ENCODE results near the gene BRS3.

DNA sequence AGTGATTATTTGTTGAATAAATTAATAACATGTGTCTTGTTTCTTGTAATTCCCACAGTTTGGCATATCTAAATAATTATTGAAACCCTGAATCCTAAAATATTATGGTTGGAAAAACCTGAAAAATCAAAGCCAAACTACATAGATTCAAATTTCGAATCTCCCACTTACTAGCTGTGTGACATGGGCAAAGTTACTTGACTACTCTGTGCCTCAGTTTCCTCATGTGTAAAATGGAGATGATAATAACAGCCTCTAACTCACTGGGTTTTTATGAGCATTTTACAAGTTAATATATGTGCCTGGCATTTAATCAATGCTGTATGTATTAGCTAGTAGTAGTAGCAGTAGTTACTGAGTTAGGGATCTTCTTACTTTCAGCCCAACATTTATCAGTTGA is 34.6 kb upstream of the BRS3 start:
- TF ChIP-seq, protein P1, sequence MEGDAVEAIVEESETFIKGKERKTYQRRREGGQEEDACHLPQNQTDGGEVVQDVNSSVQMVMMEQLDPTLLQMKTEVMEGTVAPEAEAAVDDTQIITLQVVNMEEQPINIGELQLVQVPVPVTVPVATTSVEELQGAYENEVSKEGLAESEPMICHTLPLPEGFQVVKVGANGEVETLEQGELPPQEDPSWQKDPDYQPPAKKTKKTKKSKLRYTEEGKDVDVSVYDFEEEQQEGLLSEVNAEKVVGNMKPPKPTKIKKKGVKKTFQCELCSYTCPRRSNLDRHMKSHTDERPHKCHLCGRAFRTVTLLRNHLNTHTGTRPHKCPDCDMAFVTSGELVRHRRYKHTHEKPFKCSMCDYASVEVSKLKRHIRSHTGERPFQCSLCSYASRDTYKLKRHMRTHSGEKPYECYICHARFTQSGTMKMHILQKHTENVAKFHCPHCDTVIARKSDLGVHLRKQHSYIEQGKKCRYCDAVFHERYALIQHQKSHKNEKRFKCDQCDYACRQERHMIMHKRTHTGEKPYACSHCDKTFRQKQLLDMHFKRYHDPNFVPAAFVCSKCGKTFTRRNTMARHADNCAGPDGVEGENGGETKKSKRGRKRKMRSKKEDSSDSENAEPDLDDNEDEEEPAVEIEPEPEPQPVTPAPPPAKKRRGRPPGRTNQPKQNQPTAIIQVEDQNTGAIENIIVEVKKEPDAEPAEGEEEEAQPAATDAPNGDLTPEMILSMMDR (IDR thresholded peaks at IDR 0.05): no peak
- no peak for TF ChIP-seq EP300 (IDR thresholded peaks at IDR 0.05)

Data from esophagus muscularis mucosa (tissue), 3 donors.